NCI-H1417 treated with DMSO at 0.1 percent for 48 hours (cell line): ENCODE measurements around the gene RNF126.
A peak's percentile ranks its signal among the peaks of the same experiment; 100 is the strongest.
"Not testable (repeated sequence)": the region's sequence is repeated elsewhere in the genome, so short reads cannot be mapped to it uniquely, and the experiment has no call there.

Experiments used
- DNase-seq: peaks from one replicate; lab custom pipeline; 2025; lab: John Stamatoyannopoulos, UW

The RNF126 gene

GRCh38 chr19:662962-663681, at the start of gene RNF126:
RNF126 (minus strand) TSS chr19:663214; CDS start chr19:663121, 93 bp downstream.
- DNase-seq = peak; percentile 84

- no peak for DNase-seq
Observed at GRCh38 chr19:711254-711653, 48.2 kb upstream of the RNF126 start.

- no peak for DNase-seq
Observed at GRCh38 chr19:710767-711166, 47.8 kb upstream of the RNF126 start.

- no peak for DNase-seq
Observed at GRCh38 chr19:709965-710571, 47.1 kb upstream of the RNF126 start.

GRCh38 chr19:709196-709964, 46.4 kb upstream of the RNF126 start:
- no peak for DNase-seq

GRCh38 chr19:708154-709143, 45.4 kb upstream of the RNF126 start, which contains the start of gene PALM:
PALM (plus strand) TSS chr19:708935; CDS start chr19:709147, 212 bp downstream.
- no peak for DNase-seq

GRCh38 chr19:704447-704741, 41.4 kb upstream of the RNF126 start:
- no peak for DNase-seq

GRCh38 chr19:703651-704446, 40.8 kb upstream of the RNF126 start:
- no peak for DNase-seq

GRCh38 chr19:703329-703650, 40.3 kb upstream of the RNF126 start:
- no peak for DNase-seq

- not testable (repeated sequence) for DNase-seq
Observed at GRCh38 chr19:702847-703246, 39.8 kb upstream of the RNF126 start.

GRCh38 chr19:699885-700284, 36.9 kb upstream of the RNF126 start:
- DNase-seq = not testable (repeated sequence)

- not testable (repeated sequence) for DNase-seq
Observed at GRCh38 chr19:698529-698928, 35.5 kb upstream of the RNF126 start.

GRCh38 chr19:695352-695949, 32.4 kb upstream of the RNF126 start, which contains the start of gene PRSS57:
PRSS57 (minus strand) TSS chr19:695452; CDS start chr19:695430, 22 bp downstream.
- DNase-seq = no peak

GRCh38 chr19:694481-695351, 31.7 kb upstream of the RNF126 start:
- DNase-seq = no peak

GRCh38 chr19:690203-690602, 27.2 kb upstream of the RNF126 start:
- DNase-seq = no peak

GRCh38 chr19:688992-689391, 26.0 kb upstream of the RNF126 start:
- no peak for DNase-seq

GRCh38 chr19:688214-688613, 25.2 kb upstream of the RNF126 start:
- DNase-seq = no peak

GRCh38 chr19:687569-688166, 24.7 kb upstream of the RNF126 start:
- DNase-seq = no peak

- DNase-seq = no peak
Observed at GRCh38 chr19:686589-687297, 23.7 kb upstream of the RNF126 start.
